ENCODE results near the gene DNAJC12. TPM values are rescaled to one million over a fixed set of nuclear protein-coding genes. Genes with fewer than 3 reads are reported as not detected.

The DNAJC12 gene
- total RNA-seq, 2 experiments from 2014 or later: not detected

- no peaks in the 10 kb centered on the region for H3K27me3 Mint-ChIP-seq
- CTCF ChIA-PET: interaction anchor here (1.0 to 3.6 kb wide), 2 partner anchors 8 to 17 kb away, joined by 3 to 14 read pairs; no protein-coding TSS in a partner anchor
- no peak overlapping the region for H3K4me3 Mint-ChIP-seq
Measured at GRCh38 chr10:67771200-67771599, 66.8 kb downstream of the DNAJC12 start.

DNA sequence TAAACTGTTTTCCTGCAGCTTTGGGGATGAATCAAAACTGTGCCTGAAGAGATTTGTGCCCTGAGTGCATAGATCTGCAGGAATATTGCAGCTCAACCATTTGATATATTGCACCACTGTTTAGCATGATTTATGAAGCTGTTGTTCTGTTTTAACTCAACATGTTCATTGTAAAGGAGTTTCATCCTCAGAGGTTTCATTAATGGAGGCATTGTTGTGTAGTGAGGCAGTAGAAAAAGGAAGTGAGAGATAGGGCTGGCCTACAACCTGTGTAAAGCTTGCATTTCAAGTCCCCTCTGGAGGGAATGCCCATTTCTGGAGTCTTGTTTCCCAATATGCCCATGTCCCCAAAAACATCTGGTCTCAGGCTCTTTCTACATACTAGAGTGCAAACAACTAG lies 67.5 kb downstream of the DNAJC12 start:
- Mint-ChIP-seq H3K9me3 (no peaks in the 10 kb centered on the region), H3K4me3 (no peak overlapping the region), H3K27ac (no peak overlapping the region), H3K27me3 (no peaks in the 10 kb centered on the region), H3K36me3 (ENCODE audit: low read depth) (no peaks in the 10 kb centered on the region), H3K4me1 (ENCODE audit: low read depth) (no peaks in the 10 kb centered on the region)
- no peak for ATAC-seq (ENCODE audit: poor library complexity)
- no peak overlapping the region for H3K4me3 ChIP-seq (ENCODE audit: low read length)
- no peaks in the 10 kb centered on the region for H3K27me3 ChIP-seq (ENCODE audit: control insufficient read depth in 1 of 2, insufficient read depth in 2 of 2, low read length in 2 of 2)
- intact Hi-C loops (cut with DNase I, micrococcal nuclease): no loop called here
- TF ChIP-seq, protein P1, sequence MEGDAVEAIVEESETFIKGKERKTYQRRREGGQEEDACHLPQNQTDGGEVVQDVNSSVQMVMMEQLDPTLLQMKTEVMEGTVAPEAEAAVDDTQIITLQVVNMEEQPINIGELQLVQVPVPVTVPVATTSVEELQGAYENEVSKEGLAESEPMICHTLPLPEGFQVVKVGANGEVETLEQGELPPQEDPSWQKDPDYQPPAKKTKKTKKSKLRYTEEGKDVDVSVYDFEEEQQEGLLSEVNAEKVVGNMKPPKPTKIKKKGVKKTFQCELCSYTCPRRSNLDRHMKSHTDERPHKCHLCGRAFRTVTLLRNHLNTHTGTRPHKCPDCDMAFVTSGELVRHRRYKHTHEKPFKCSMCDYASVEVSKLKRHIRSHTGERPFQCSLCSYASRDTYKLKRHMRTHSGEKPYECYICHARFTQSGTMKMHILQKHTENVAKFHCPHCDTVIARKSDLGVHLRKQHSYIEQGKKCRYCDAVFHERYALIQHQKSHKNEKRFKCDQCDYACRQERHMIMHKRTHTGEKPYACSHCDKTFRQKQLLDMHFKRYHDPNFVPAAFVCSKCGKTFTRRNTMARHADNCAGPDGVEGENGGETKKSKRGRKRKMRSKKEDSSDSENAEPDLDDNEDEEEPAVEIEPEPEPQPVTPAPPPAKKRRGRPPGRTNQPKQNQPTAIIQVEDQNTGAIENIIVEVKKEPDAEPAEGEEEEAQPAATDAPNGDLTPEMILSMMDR (IDR thresholded peaks at IDR 0.05): no peak
- H3K4me1 ChIP-seq (ENCODE audit: insufficient read depth, low read length): no peaks in the 10 kb centered on the region
- H3K36me3 ChIP-seq (ENCODE audit: insufficient read depth, low read length): no peaks in the 10 kb centered on the region
- CTCF ChIA-PET: interaction anchor here (1.0 to 3.6 kb wide), 2 partner anchors 9 to 18 kb away, joined by 3 to 14 read pairs; no protein-coding TSS in a partner anchor
- no peak overlapping the region for H3K27ac ChIP-seq (ENCODE audit: low read depth in 1 of 2, low read length in 2 of 2)
- DNase-seq: no peak
- no peaks in the 10 kb centered on the region for H3K9me3 ChIP-seq (ENCODE audit: control insufficient read depth in 1 of 2, insufficient read depth in 1 of 2, low read length in 2 of 2)
- POLR2A ChIA-PET: no interaction called here

More at GRCh38 chr10:67771200-67771599, 66.8 kb downstream of the DNAJC12 start:
- Mint-ChIP-seq H3K36me3 (ENCODE audit: low read depth) (no peaks in the 10 kb centered on the region), H3K27ac (no peak overlapping the region), H3K9me3 (no peaks in the 10 kb centered on the region), H3K4me1 (ENCODE audit: low read depth) (no peaks in the 10 kb centered on the region)
- intact Hi-C loops (cut with DNase I, micrococcal nuclease): no loop called here
- Histone ChIP-seq H3K9me3 (ENCODE audit: control insufficient read depth in 1 of 2, insufficient read depth in 1 of 2, low read length in 2 of 2) (no peaks in the 10 kb centered on the region), H3K36me3 (ENCODE audit: insufficient read depth, low read length) (no peaks in the 10 kb centered on the region), H3K4me1 (ENCODE audit: insufficient read depth, low read length) (no peaks in the 10 kb centered on the region), H3K27ac (ENCODE audit: low read depth in 1 of 2, low read length in 2 of 2) (no peak overlapping the region), H3K4me3 (ENCODE audit: low read length) (no peak overlapping the region), H3K27me3 (ENCODE audit: control insufficient read depth in 1 of 2, insufficient read depth in 2 of 2, low read length in 2 of 2) (no peaks in the 10 kb centered on the region)
- POLR2A ChIA-PET: no interaction called here
- ATAC-seq (ENCODE audit: poor library complexity) (no peak), DNase-seq (no peak)
- TF ChIP-seq, protein P1 (IDR thresholded peaks at IDR 0.05): no peak

DNA sequence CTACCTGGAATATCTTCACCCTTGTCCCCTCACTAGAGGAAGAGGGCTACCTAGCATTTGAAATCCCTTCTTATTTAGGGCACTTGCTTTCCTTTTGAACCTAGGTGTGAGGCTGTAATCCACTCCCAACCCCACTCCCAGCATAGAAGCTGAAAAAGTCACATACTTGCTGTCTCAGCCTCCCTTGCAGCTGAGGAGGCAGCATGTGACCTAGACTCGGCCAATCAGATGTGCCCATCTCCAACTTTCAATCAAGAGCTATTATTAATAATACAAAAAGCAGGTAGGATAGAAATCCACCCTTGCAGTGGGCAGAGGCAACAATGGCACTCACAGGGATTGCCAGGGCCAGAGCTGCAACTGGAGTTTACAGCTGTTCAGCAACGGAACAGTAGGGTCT lies 70.7 kb downstream of the DNAJC12 start:
- intact Hi-C loops (cut with DNase I, micrococcal nuclease): loop anchor here (10.0 kb wide), 5 partner anchors 118 to 1868 kb away; partner anchors contain the start of genes HERC4 (in 2 of the 2), FAM241B (in 1 of the 2) and SIRT1 (in 1 of the 2)
- Mint-ChIP-seq H3K4me1 (ENCODE audit: low read depth) (peaks cover 27% of the 10 kb centered on the region), H3K36me3 (ENCODE audit: low read depth) (peaks cover 17% of the 10 kb centered on the region), H3K4me3 (peak overlapping the region; percentile 38), H3K27ac (peak overlapping the region; percentile 37), H3K27me3 (peaks cover 17% of the 10 kb centered on the region), H3K9me3 (peaks cover 2% of the 10 kb centered on the region)
- Histone ChIP-seq H3K27me3 (ENCODE audit: control insufficient read depth in 1 of 2, insufficient read depth in 2 of 2, low read length in 2 of 2) (no peaks in the 10 kb centered on the region), H3K36me3 (ENCODE audit: insufficient read depth, low read length) (no peaks in the 10 kb centered on the region), H3K9me3 (ENCODE audit: control insufficient read depth in 1 of 2, insufficient read depth in 1 of 2, low read length in 2 of 2) (no peaks in the 10 kb centered on the region), H3K27ac (ENCODE audit: low read depth in 1 of 2, low read length in 2 of 2) (no peak overlapping the region), H3K4me3 (ENCODE audit: low read length) (no peak overlapping the region), H3K4me1 (ENCODE audit: insufficient read depth, low read length) (peaks cover 10% of the 10 kb centered on the region)
- ATAC-seq (ENCODE audit: poor library complexity) (no peak), DNase-seq (no peak)
- ChIA-PET POLR2A (interaction anchor here (0.8 to 1.0 kb wide), 2 partner anchors 12 to 13 kb away, joined by 3 read pairs; no protein-coding TSS in a partner anchor), CTCF (interaction anchor here (0.8 kb wide), 1 partner anchor 13 kb away, joined by 3 read pairs; no protein-coding TSS in a partner anchor)
- TF ChIP-seq, protein P1 (IDR thresholded peaks at IDR 0.05): no peak
